GM21381 (cell line): Measurements from ENCODE around the gene GPX2.

Source experiments
- ATAC-seq: cut with Tn5 transposase; IDR thresholded peaks from one replicate; pipeline ENCODE4 v1.9.1; 2021; ENCODE audit warnings: mild to moderate bottlenecking, moderate library complexity; ENCODE audit not compliant: unreplicated experiment

The GPX2 gene

DNA sequence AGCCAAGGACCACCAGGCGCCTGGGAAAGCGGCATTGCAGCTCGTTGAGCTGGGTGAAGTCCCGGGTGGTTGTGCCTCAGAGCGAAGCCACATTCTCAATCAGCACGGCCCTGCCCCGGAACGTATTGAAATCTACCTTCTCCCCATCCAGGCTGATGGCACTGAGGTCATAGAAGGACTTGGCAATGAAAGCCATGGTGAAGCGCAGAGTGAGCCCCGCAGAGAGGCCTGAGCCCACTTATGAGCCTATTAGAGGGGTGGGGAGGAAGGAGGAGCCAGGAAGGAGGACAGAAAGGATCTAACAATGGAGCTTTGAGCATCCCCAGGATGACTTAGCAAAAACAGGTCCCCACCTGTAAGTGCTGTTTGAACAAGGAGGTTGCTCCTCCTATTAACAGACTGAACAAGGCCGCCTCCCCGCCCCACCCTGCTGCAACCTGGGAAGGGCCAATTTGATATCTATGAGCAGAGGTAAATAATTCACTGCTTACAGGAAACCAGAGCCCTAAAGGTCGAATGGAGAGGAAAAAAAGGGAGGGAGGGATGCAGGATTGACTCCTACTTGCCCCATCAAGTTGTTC lies at the start of gene GPX2:
TSS of gene GPX2 (minus strand) at position 215 of the 581 bp plus-strand sequence. CDS start at position 196, 19 bp downstream.
- no peak for ATAC-seq

DNA sequence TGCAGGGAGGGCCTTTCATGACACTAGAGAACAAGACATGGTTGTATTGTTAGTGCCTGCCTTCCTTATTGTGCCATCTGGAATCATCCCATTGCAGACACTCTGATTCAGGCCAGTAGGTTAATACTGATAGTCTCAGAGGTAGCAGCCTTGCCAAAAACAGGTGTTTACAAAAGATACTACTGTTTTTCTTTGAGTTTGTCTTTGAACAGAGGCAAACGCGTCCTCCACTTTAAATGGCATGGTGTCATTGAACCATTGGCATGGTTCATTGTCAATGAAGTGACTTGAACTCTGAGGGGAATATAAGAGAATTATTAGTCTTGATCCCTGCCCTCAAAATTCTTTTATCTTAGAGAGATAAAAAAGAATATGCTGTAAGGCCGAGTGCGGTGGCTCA lies 48.4 kb upstream of the GPX2 start:
- no peak for ATAC-seq

DNA sequence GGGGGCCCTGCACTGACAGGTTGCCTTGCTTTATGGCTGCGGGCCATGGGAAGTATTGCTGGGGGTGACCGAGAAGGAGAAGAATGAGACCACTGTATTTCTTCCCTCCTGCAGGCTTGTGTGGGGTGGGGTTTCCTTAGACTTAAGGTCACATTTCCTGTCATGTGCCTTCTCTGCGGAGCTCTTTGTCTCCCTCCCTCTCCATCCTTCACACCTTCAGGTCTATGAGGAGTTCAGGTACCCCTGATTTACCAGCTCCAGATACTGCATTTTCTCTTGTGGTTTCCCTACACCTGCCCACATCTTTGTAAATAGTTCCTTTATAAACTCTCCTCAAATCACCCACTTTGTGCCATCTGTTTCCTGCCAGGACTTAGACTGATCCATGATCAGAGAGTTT lies 47.8 kb upstream of the GPX2 start:
- no peak for ATAC-seq

DNA sequence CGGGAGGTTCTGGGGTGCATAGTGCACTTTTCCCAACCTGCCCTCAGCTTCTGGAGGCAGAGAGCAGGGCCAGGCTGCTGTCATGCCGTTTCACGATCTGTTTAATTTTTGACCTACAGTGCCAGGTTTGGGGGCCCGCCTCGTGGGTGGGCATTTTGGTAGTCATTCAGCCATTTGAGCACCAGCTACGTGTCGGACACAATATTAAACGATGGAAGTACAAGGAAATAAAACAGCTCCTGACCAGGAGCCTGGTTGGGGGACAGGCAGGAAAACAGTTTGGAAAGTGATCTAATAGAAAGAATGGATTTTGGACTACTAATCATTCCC lies 44.9 kb upstream of the GPX2 start:
- ATAC-seq = no peak

DNA sequence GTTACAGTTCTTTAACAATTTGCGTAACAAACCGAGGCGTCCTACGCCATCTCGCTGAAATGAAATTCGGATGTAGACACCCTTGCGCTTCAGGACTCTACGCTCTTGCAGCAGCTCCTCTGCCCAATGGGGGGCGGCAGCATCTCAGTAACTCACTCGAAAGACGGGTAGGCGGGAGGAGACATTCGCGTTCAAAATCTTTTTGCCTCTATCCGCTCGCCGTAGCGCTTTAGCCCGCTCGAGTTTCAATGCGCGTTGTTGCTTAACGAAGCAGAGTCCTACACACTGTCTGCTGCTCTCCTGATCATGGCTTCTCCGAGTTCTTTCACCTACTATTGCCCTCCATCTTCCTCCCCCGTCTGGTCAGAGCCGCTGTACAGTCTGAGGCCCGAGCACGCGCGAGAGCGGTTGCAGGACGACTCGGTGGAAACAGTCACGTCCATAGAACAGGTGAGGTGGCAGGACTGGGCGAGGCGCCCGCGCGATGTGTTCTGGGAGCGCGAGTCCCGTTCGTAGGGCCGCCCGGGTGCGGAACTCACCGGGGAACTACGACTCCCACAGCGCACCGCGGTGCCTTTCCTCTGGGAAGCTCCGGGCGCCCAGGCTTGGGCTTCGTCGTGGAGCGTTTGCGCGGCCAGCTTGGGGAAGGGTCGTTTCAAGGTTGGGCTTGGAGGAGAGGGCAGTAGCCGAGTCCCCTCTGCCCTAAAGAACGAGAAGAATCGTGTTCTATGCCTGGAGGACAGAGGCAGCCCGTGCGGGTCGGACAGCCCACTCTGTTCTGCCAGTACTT lies 44.3 kb upstream of the GPX2 start, which contains the start of gene FNTB:
TSS of gene FNTB (plus strand) at position 248 of the 790 bp plus-strand sequence. CDS start at position 307, 59 bp downstream.
- peak; percentile 87 for ATAC-seq

DNA sequence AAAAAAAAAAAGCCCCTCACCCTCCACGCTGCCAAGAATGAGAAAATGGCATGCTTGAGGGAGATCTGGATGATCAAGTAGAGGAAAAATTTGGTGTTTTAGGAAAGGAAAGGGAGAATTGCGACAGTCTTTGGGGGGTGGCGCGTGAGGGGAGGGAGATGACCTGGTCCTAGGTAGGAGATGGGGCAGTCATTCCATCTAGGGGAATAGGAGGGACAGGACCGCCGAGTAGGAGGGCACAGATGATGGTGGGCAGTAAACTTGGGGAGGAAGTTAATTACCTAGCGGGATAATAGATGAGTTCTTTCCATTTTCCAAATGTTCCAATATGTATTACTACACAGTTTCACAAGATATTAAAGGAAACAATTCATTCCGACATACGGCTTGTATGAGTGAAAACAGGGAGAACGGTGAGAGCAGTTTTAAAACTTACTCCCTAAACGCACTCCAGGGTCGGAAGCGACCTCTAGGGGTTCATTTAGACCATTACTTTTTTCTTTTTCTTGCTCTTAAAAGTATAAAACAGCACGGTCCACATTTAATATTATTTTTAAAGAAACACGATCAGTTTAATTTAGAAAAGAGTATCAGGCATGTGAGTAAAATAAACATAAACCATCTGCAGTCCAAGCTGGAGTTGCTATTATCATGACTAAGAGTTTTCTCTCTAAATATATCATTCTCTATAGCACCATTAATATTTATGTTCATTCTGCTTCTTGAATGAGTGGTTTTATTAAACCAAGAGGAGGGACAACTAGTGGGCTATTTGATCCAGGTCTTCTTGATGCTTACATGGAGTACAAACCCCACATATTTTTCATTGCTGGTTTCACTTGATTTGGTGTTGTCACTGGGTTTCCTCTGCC lies 41.1 kb upstream of the GPX2 start:
- ATAC-seq = no peak

DNA sequence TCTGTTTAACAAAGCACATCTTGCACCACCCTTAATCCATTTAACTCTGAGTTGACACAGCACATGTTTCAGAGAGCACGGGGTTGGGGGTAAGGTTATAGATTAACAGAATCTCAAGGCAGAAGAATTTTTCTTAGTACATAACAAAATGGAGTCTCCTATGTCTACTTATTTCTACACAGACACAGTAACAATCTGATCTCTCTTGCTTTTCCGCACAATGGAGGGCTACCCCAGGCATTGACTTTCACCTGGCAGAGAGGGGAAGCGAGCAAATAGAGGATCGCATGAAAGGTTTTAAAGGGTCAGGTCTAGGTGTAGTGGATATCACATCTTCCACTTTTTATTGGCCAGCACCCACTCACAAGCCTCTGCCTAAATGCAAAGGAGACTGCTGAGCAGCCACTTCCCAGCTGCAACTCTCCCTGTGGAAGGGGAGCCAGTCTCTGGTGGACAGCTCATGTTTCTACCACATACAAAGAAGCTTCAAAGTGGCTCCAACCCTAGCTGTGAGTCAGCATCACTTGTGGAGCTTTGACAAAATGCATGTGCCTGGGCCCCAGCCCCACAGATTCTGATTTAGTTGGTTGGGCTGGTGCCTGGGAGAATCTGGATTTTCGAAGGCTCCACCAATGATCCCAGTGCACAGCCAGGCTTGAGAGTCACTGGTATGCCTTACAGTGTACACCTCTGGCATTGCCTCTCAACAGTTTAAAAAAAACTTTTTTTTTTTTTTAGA lies 37.0 kb upstream of the GPX2 start:
- ATAC-seq = no peak

DNA sequence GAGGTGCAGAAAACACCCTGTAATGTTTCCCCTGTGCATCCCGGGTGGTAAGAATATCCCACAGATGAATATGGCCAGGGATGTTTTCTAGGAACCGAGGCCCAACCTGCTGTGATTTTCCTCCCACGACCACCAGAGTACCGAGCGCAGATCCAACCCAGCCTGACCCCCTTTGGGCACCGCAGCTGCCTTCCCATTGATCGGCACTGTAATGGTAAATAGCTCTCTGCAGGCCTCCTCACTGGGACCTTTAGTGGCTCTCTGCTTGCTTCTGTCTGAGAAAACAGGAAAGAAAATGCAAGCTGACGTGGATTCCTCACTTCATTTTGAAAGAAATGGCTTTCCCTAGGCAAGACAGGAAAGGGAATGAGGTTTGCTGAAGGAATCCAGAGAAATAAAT lies 32.0 kb upstream of the GPX2 start:
- no peak for ATAC-seq

DNA sequence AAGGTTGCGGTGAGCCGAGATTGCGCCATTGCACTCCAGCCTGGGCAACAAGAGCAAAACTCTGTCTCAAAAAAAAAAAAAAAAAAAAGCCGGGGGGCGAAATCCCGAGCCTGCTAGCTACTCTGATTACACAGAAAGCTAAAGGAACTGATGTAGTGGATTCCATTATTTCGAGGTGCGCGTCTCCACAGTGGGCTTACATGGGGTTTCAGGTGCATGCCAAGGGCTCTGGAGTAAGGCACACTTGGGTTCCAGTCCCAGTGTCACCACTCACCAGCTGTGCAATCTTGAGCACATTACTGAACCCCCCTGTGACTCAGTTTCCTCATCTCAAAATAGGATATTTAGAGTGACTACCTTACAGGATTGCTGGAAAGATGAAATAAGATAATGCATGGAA lies 31.3 kb upstream of the GPX2 start:
- ATAC-seq = no peak

DNA sequence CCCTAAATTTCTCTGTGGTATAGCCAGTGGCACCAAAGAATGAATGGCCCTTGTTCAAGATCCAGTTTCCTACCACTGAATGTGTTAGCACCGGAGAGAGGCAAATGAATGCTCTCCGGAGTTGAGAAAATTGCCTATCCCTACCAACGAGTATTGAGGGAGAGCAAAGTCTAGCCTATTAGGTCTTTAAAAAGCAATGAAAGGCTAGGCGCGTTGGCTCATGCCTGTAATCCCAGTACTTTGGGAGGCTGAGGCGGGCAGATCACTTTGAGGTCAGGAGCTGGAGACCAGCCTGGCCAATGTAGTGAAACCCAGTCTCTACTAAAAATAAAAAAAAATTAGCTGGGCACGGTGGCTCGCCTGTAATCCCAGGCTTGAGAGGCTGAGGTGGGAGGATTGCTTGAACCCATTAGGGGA lies 30.5 kb upstream of the GPX2 start:
- no peak for ATAC-seq

DNA sequence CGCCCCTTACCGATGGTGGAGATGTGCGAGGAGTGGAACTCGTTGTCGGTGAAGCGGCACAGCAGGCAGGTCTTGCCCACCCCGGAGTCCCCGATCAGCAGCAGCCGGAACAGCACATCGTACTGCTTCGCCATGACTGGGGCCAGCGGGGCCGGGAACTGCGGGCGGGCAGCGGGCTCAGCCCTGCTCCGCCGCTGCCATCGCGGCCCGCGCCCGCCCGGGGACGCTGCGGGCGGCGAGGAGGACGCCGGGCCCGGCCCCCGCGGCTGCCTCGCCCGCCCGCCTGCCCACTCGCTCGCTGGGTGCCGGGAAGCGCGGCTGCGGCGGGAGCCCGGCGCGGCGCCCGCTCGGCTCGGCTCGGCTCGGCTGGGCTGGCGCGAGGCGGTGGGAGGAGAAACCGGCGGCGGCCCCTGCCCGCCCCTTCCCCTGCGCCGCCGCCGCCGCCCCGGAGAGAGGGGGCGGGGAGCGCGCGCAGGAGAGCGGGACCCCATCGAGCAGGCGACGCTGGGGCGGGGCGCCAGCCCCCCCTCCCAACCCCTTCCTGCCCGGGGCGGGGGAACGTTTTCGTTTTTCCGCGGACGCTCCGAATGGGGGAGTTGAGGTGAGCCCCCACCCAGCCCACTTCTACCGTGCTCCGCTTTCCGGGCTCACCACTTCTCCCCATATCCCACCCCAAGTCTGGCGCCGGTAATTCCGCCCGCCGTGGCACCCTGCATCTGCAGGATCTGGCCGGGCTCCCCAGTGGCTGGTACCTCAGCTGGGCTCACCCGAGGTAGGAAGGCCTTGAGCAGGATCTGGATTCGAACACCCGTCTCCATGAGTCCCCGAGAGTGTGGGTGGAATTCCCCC lies 29.6 kb upstream of the GPX2 start, which contains the start of gene RAB15:
TSS of gene RAB15 (minus strand) at position 394 of the 849 bp plus-strand sequence. CDS start at position 134, 260 bp downstream.
- no peak for ATAC-seq

DNA sequence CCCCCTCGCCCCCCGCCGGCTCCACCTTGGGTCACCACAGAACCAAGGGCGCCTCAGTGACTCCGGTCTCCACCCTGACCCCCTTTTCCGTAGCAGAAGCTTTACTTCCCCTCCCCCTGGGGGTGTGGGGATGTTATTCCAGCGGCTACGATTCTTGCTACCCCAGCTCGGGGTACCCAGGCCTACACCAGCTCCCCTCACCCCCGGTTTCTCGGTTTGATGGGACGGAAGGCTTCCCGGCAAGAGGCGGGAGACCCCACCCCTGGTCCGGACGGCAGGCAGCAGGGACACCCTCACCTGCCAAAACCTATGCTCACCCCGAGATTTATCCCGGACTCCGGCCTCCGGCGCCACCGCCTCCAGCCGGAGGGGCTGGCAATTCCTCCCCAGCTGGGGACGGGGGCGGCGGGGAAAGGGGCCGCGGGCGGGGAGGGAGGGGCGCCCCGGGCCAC lies 29.0 kb upstream of the GPX2 start:
- no peak for ATAC-seq

DNA sequence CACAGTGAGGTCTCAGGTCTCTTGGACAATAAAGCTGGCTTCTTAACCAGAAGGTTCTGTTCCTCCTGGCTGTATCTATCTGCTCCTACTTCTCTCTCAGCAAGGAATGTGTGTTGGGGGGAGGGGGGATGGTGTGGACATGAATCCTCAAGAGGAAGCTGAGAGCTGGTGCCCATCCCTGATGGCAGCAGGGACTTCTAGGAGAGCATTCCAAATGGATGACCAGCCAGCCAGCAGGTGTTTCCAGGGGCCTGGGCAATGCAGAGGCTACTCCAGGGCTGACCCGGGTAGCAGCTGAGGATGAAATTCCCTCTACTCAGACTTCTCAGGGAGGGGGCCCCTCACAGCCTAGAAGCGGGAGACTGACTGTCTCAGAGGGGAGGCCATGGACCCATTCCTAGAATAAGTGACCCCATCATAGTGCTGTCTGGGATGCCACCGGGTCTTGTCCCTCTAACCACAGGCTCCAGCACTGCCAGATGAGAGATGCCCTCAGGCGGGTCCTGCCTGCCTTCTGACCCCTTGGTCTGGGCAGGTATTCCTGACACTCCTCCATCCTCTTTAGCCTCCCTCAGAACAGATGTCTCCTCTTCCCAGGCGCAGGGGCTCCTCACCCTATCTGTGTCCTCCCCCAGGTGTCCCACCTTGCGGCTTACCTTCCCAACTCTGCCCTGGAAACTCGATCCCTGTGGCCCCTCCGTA lies 28.4 kb upstream of the GPX2 start:
- no peak for ATAC-seq

DNA sequence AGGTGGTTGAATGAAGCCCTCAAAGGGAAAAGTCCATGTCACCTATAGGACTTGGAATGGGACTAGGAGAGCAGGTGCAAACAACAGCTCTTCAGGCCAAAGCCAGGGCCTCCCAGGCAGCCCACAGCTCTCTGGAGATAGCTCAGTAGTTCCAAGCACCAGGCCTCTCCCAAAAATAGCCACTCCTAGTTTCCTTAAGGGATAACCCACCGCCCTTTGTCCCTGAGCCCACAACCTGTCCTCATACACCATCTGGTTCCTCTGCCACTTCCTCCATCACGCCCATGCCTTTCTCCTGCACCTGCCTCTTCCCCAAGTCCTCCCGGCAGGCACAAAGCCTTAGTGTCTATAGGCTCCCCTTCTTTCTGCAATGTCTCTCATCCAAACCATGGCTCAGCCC lies 27.5 kb upstream of the GPX2 start:
- ATAC-seq = no peak

DNA sequence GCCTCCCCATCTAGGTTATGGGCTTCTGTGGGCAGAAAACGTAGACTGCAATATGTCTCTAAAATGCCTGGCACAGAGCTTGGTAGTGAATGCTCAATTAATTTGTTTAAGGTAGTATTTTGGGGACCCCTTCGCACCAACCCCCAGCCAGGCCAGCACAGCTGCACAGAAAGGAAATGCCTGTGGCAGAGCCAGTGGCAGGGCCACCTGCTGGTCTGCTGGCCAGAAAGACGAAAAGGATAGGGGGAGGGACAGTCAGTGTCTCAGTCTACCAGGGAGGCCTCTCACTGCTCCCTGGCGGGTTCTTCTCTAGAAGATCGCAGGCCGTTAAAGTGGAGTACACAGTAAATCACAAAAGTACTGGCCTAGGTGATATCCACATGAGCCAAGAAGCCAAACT lies 26.1 kb upstream of the GPX2 start:
- no peak for ATAC-seq

DNA sequence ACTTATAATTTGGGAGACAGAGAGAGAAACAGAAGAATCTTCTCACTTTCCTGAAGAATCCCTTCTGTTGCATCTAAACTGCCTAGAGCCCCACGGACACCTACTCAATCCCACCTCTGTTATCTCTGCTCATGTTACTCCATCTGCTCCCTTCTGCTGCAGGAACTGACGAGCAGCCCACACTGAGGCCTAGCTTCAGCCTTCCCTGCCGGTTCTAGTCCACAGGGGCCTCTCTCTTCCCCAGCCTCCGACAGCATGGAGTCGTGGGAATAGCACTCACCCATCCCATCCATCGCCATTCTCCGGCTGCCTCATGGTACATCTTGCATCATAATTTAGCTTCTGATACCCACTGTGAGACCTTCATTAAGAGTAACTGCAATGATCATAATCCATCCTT lies 25.6 kb upstream of the GPX2 start:
- no peak for ATAC-seq

DNA sequence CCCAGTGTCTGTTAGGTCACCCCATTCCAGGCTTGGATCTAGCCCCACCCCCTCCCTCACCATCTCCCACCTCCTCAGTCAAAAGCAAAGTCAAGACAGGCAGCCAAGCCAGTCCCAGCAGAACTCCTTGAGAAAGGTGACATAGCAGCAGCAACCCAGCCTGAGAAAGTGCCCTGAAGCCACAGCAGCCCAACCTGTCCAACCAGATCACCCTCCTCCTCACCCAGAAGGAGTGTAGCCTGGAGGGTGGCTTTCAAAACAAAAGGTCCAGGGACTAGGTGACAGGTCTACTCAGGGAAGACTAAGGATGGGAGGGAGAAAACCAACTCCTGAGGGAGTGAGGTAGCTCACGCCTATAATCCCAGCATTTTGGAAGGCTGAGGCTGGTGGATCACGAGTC lies 24.4 kb upstream of the GPX2 start:
- ATAC-seq = no peak

DNA sequence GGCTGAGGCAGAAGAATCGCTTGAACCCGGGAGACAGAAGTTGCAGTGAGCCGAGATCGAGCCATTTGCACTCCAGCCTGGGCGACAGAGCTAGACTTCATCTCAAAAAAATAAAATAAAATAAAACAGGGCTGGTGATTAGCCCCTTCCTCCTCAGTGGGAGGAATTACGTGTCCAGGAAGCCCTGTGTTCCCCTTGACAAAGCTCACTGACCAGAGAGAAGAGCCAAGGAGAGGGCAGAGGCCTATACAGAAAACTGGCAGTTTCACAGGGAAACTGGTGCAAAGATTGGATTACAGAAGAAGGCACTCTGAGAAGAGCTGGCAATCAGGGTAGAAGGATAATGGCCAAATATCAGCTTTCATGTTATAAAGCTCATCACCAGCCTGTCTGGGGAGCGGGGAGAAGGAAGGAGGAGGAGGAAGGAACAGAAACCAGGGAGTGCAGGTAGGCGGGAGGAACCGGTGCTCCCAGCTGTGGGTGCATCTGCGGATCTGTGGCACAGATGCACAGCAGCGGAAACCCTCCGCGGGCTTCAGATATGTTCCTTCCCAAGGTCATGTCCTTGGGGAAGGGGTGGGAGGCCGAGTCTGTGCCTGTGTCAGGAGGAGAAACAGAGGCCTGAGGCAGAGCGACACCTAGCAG lies 22.9 kb upstream of the GPX2 start:
- ATAC-seq = no peak

DNA sequence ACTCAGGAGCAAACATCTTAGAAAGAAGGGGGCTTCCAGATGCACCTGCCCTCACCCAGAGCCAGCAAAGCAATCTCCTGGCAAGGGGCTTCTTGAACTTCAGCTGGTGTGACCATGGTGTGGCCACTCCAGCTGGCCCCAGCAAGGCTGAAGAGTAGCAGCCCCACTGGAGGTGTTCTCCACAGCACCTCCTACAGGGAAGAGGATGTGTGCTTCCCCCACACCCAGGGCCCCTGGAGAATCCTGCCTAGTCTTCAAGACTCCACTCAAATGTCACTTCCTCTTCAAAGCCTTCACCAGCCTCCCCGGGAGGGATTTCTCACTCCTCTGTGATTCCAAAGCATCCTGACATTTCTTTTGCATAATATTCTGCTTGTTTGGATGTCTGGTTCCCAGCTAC lies 21.1 kb upstream of the GPX2 start:
- no peak for ATAC-seq
